Measurements from ENCODE around the gene UTP25.
"Not testable (repeated sequence)": the region's sequence is repeated elsewhere in the genome, so short reads cannot be mapped to it uniquely, and the experiment has no call there.

Gene UTP25

GRCh38 chr1:209875515-209875914 lies 47.7 kb downstream of the UTP25 start:
- no peak for DNase-seq

DNA sequence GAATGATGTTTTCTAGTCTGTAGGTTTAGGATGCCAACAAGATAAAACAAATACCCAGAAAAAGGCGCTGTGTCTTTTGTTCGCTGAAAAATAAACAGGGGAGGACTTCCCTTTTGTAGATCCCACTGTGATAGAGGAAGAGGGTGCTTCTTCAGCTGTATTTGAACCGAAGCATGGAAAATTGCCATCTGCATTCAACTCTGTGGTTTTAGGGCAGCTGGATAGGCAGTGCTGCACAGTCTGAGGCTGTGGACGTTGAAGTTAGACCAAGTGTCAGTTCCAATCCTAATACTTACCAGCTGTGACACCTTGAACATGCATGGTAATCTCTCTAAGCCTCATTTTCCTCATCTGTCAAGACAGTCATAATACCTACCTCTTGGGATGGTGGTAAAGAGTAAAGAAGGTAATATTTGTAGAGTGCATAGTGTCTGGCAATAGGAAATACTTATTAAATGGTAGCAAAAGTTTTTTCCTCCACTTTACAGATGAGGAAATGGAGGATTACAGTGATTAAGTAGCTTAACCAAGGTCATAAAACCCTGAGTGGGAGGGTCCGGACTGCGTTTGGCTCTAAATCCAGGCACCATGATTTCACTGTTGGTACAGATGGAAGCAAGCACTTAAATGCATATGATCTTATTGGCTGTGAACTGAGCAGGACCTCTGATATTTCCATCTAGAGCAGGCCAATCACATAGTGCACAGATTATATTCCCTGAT lies 48.5 kb downstream of the UTP25 start:
- DNase-seq, result no peak

DNA sequence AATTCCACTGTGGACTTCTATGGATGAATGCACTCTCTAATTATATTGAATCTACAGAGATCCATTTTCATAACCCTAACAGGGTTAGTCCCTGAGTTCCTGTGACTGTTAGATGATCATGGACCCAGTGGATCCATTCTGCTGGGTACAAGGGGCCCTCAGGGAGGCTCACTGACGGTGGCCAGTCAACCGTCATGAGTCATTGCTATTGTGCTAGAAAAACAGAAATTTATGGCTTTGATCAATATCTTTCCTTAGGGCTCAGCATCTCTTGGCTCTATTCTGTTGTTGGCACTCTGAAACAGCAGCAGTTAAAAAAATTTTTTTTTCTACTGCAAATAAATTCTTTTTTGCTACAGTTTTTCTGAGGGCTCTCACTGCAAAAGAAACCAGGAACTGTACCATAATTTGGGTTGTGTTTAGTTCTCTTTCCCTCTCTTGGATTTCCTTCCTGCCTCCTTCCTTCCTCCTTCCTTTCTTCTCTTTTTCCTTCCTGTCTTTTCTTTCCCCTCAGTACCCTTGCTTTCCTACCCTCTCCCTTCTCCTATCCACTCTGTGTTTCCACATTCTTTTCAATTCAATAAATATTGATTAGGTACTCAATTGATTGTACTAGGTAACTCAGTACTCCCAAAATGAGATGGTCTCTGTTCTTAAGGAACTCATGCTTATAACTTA lies 49.5 kb downstream of the UTP25 start:
- DNase-seq, result no peak

- no peak for DNase-seq
These were observed 51.2 kb downstream of the UTP25 start for GRCh38 chr1:209878964-209879363.

GRCh38 chr1:209879539-209879938 lies 51.8 kb downstream of the UTP25 start:
- no peak for DNase-seq

DNA sequence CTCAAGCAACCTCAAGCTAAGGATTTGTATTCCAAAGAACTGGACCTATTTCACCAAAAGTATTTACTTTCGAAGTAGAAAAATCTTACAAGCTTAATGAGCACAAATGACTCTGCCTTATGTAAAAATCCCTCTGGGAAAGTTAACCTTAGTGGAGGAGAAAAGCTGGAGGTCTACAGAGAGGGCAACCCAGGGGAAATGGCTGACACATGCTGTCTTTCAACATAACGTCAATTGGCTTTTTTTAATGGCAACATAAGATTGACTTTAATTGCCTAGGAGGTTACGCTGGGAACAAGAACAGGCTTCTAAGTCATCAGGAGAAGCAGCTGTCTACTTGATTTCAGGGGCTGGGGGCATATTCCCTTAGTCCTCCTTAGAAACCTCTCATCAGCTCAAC lies 52.3 kb downstream of the UTP25 start:
- no peak for DNase-seq

DNA sequence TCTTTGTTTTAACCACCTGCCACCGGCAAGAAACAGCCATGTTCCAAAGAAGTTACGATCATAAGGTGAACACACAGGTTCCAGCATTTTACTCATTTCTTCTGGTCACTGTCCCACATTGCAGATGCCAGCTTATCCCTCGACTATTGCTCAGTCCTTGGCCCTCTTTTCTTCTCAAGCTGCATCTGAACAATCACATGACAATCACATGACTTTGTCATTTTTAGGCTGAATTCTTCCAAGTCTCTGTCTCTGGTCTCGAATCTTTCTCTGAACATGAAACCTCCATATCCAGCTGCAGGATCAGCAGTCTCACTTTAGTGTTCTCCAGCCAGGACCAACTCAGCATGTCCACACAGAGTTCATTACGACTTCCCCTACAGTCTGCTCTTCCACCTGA lies 53.8 kb downstream of the UTP25 start:
- no peak for DNase-seq

DNA sequence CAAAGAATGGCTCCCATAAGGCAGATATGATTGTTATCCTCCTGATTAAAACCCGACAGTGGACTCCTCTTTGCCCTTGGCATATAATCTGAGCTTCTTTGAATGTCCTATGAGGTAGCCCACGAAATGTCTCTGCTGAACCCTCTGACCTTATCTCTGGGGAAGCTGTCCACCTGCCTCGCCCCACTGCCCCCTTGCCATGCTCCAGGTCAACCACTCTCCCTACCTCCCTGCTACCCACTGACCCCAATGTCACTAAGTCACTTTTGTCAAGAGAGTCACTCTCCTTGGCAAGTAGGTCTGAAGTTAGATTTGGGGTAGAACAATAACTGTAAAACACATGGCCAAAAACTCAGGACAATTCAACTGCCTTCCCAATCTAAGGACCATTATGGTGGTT lies 54.5 kb downstream of the UTP25 start:
- DNase-seq, result no peak

DNA sequence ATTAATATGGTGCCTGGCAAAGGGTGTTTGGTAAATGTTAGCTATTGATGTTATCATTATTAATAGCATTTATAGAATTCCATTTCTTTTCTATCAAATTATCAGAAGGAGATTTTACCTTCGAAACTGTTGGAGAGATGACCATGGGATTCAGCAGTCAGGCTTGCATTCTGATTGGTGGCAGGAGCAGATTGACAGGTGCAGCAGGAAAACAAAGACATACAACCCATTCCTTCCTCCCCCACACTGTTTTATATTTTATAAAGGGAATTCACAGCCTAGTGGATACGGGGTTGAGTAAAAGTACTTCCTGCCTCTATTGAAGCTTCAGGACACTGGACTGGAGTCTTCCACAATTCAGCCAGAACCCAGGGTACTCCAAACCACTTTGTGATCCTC lies 55.2 kb downstream of the UTP25 start:
- DNase-seq, result no peak

GRCh38 chr1:209883341-209883971 lies 55.7 kb downstream of the UTP25 start:
- DNase-seq, result no peak

DNA sequence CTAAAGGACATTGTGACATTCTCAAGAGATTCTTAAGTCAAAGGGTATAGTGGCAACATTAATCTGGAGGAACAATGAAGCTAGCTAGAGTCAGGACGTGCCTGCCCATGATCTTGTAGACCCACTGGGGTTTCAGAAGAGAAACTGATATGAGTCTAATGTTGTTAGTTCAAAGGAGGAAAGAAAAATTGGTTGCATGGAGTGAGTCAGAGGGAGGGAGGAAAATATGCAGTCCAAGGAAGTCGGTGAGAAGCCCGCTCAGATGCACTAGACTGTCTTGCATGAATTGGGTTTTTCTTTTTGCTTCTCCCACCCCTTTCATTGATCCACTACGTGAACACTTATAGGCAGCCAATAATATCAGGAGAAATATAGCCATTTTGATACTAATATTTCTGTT lies 56.5 kb downstream of the UTP25 start:
- no peak for DNase-seq

- no peak for DNase-seq
These were observed 56.9 kb downstream of the UTP25 start for GRCh38 chr1:209884665-209885117.

DNA sequence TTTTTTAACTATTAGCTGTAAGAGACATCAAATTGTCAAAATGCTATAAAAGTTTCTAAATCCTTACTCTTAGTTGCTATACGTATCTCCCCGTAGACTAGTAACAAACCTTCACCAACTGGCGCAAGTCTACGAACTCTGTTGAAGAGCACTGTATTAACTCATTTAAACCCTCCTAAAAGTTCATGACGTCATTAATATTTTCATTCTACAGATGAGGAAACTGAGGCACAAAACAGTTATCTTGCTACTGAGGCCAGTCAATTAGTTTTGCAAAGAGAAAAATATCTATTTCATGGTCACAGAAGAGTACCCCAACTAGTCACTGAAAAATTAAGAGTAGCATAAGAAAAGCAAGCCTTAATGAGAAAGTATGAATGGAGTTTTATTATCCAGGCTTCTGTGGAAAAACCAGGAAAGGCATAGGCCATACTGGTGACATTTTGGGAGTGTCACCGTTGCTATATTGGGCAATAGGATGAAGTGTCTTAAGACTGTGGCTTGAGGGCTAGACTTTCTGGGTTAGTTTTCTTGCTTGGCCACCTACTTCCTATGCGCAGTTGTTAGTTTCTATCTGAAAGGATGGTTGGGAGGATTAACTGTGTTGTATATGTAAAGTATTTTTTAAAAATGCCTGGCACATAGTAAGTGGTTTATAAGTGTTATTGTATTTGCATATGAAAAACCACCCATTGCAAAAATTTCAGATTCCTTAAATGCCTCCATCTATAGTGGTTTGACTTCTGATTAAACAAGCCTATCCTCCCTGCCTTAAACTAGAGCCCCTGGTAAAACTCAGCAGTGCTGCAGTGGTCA lies 57.8 kb downstream of the UTP25 start:
- DNase-seq, result no peak

DNA sequence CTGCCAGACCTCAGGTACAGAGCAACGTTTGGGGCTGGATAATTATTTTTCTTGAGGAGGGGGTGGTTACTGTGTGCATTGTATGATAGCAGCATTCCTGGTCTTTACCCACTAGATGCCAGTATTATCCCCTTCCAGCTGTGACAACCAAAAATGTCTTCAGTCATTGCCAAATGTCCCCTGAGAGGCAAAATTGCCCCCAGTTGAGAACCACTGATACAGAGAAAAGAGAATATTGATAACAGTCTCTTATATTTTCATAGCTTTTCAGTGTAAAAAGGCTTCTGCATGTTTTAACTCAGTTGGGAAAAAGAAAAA lies 58.4 kb downstream of the UTP25 start:
- DNase-seq, result no peak

GRCh38 chr1:209888291-209889076 lies 60.7 kb downstream of the UTP25 start:
- not testable (repeated sequence) for DNase-seq

DNA sequence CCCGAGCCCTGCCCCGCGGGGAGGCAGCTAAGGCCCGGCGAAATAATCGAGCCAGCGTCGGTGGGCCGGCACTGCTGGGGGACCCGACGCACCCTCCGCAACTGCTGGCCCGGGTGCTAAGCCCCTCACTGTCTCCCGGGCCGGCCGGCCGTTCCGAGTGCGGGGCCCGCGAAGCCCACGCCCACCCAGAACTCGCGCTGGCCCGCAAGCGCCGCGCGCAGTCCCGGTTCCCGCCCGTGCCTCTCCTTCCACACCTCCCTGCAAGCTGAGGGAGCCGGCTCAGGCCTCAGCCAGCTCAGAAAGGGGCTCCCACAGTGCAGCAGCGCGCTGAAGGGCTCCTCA lies 61.3 kb downstream of the UTP25 start:
- no peak for DNase-seq

DNA sequence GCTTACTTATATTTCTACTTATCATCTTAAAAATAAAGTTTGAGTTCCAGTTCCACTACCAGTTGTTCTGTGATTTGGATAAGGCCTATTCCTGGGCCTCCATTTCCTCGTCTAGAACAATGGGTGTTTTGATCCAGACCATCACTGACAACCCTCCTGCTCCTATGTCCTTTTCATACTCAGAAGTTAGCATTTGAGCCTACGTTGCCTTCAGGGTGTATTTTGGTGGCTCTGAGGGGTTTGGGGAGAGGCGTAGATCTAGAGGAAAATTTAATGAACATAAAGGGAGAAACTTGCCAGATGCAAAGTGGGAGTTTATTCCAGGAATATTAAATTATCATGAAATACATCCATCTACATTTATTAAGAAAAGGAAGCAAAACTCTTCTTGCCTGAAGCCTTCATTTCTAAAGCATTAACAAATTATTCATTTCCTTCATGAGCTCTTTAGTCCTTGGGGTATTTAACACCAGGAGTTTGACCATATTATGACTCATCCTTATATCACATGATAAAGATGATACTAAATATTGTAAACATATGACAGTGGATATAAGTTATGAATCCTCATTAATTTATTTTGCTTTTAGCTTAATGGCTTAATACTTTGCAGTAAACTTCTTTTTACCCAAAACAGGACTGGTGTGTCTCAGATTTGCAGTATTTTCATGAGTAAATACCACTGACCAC lies 63.0 kb downstream of the UTP25 start:
- DNase-seq, result no peak

DNA sequence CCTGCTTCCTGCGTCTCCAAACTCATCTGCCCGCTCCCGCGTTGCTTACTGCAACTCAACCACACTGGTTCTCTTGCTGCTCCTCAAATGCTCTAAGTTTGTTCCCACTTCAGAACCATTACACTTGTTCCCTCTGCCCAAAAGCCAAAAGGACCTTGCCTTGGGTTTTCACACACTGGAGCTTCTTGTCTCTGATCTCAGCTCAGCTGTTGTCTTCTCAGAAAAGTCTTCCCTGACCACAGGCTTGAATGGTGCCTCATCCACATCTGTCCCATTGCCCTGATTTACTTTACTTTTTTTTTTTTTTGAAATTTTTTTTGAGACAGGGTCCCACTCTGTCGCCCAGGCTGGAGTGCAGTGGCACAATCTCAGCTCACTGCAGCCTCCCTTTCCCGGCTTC lies 66.0 kb downstream of the UTP25 start:
- DNase-seq, result no peak

- DNase-seq, result no peak
These were observed 67.9 kb downstream of the UTP25 start for GRCh38 chr1:209895709-209896108.

GRCh38 chr1:209896346-209896745 lies 68.6 kb downstream of the UTP25 start:
- no peak for DNase-seq

GRCh38 chr1:209898271-209898670 lies 70.5 kb downstream of the UTP25 start:
- not testable (repeated sequence) for DNase-seq

DNA sequence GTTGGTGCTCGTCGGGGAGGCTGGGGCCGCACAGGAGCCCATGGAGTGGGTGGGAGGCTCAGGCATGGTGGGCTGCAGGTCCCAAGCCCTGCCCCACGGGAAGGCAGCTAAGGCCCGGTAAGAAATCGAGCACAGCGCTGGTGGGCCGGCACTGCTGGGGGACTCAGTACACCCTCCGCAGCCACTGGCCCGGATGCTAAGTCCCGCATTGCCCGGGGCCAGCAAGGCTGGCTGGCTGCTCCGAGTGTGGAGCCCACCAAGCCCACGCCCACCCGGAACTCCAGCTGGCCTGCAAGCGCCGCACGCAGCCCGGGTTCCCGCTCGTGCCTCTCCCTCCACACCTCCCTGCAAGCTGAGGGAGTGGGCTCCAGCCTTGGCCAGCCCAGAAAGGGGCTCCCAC lies 71.1 kb downstream of the UTP25 start:
- DNase-seq, result not testable (repeated sequence)
